NK-92 (cell line): ENCODE data around the gene CHI3L1.

ENCODE experiments used
- DNase-seq: peaks from one replicate; lab custom pipeline; 2025; ENCODE audit not compliant: unreplicated experiment; lab: John Stamatoyannopoulos, UW

Gene CHI3L1

DNA sequence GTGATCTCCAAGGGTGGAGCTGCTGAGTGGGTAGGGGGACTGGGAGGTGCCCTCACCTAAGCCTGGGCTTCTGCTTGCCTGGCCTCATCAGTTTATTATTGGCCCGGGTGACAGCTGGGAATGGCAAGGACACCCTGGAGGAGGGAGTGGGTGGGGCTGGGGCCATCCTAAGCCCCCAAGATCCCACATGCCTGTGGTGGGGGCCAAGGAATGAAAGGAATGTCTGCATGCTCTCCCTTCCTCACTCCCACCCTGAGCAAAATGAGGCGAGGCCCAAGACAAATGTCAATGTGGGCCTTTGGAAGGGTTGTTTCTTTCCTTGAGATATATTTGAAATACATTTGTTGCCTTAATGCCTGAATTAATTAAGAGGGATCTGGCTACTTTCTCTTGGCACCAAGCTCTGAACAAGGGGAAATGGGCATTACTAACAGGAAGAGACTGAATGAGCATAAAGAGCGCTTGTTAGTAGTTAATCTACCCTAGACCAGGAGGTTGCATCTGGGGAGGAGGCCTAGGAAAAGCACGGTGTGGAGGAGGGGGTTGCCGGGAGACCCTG lies 19.7 kb upstream of the CHI3L1 start:
- DNase-seq = no peak

DNA sequence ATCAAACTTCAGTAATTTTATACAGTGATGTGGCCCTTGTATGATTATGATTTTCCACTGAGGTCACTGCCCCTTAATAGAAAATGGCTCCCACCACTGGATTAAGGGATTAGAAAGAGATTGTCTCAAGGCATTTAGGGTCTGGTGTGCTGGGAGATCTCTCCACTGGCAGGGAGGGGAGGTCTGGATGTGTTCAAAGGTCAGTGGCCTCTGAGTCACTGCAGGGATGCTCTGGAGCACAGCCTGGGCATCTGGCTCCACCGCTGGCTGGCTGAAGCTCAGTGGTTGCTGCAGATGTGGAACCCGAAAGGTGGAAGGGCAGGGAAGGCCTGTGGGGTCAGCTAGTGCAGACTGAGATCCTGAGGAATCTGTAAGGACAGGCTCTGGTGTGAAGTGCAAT lies 18.3 kb upstream of the CHI3L1 start:
- DNase-seq = no peak

DNA sequence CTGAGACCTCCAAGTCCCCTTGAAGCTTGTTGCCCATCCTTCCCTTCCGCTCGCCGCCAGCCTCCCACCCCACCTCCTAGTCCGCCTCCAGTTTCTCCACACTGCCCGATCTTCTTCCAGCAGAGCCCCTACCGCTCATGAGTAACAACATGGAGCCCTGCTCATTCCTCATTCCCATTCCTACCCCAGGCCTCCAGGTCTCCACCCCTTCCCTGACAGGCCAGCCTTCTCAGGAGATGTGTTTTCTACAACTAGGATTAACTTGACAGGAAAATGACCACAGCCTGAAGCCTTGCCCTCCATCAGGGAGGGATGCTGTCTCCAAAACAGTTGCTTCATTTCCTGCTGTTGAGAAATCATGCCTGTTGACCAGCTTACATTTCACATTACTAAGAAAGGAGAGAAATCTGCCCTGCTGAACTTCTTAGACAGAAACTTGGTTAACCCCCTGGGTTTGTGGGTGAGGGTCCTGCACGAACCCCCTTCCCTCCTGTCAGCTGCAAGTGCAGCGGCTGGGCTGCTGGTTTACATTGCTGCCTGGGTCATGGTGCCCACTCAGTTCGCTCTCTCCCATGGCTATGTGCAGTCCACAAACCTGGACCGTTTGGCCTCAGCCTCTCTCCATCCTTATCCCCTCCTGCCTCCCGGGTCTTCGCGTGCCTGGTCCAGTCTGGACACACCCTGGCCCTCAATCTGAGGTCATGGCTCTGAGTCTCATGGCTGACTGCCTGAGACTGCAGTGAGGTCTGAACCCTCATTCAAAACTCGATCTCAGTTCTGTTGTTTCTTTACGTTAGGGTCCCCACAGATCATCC lies 16.1 kb upstream of the CHI3L1 start:
- no peak for DNase-seq

DNA sequence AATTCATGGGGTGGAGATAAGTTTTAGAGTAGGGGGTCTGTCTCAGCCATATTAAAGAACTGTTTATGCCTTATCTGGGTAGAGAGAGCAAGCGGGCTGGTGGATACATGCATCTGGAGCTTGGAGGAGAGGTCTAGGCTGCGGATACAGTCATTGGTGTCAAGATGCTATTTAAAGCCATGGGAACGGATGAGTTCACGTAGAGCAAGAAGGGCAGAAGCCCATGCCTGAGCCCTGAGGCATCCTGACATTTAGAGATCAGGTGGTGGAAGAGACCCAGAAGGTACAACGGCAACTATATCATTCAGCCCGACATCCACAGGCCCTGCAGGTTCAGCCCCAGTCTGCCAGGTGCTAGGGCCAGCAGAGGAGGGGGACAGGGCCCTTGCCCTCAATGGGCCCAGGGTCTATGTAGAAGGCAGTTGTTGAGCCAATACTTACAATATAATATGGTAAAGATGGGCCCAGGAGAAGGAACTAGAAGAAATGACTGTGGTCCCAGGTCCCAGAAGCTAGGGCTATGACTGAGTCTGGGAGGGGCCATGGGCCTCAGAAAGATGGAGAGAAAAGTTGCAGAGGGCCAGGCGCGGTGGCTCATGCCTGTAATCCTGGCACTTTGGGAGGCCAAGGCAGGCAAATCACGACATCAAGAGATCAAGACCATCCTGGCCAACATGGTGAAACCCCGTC lies 15.2 kb upstream of the CHI3L1 start:
- DNase-seq = no peak

DNA sequence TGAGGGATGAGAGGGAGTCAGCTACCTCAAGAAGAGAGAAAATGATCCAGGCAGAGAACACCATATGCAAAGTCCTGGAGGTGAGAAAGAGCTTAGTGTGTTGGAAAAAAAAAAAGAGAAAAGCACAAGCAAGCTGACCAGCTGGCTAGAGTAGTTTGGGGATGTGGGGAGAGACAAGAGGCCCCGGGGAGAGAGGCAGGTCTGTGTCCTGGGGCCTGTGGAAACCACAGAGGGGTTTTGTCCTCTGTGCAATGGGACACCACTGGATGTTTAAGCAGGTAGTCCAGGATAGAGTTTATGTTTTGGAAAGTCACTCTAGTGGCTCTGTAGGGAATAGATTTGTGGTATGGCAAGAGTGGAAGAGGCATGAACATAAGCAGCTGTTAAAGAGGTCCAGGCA lies 14.4 kb upstream of the CHI3L1 start:
- DNase-seq = no peak

DNA sequence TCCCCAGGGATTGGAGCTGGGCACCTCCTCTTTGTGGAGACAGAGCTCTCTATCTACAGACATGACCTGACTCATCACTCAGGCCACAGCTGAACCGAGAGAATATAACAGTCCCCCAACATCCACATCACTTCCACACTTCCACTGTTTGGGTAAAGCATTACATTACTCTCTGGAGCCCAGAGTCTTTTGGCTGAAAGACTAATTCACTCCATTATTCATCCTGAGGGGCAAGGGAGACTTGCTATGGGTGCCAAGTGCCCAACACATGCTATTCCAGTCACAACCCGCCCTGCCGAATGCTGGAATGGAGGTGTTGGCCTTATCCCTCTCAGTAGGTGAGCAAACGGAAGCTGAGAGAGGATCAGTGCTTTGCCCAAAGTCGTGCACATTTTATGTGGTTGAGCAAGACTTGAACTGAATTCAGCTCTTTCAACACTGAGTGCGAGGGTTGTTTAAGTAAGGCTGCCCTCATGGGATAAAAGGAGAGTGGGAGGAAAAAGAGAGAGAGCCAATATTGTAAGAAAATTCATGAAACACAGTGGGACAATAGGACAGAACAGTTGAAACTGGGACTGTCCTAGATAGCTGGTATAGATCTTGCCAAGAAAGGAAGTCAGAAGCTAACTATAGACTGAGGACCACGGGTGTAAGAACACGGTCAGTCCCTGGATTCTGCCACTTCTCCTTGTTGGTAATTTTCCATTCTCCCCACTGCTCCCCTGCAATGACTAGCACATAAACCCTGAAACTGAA lies 13.5 kb upstream of the CHI3L1 start:
- no peak for DNase-seq

DNA sequence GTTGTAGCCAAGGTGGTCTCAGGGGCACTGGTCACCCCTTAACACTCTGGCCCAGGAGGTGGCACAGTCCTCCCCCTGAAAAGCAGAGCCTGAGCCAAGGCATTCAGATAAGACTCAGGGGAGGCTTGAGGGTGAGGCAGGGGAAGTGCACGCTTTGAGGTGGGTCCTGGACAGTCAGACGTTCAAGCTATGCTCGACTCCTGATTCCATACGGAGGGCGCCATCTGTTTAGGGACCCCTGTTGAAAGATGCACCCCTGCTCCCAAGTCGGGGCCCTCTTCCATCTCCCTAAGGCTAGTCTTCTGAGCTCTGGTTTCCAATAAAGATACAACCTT lies 12.9 kb upstream of the CHI3L1 start:
- DNase-seq = no peak

DNA sequence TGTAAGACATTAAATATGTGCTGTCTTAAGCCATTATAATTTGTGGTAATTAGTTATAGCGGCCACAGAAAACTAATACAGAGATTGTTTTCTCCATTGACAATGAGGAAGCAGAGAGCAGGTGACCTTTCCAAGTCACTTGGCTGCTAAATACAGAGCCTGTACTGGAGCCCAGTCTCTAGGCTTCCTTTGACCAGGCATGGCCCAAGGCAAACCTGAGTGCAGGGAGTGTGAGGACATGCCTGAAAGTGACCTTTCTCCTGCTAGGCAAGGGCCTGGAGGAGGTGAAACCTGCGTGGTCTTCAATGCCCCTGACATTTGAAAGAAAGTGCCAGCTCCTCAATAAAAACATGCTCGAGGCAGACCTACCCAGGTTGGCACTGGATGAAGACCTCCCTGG lies 12.5 kb upstream of the CHI3L1 start:
- DNase-seq = no peak

DNA sequence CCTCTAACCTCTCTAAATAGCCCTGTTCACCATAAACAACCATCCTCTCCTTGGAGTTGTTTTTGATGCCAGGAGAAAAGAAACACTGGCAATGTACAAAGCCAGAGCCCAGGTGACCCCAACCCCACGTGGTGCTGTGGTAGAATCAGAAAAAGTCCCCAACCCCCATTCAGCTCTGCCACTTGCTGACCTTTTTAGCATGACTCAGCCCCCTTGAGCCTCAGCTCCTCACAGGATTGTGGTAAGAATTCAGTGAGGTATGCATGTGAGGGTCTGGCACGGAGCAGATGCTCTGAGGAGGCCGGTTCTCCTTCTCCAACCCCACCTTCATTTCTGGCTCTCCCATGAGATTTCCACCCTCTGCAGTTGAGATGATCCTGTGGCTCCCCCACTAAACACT lies 11.1 kb upstream of the CHI3L1 start:
- DNase-seq = no peak

DNA sequence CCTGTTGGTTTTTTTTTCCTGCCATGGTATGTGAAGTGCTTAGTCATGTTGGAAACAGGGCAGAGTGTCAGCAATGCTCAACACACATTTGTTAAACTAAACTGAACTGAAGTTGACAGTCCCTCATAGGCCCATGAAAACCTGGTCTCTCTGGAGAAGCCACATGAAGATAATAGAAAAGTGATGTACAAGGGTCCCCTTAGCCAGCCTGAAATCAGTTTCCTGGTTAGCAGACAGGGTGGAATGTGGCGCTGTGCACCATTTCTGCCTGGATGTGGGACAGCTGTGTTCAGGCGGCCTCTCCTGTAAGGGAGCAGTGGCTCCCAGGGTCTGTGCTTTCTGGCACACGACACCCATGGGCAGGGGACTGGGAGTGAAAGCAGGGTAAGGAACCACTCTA lies 9.9 kb upstream of the CHI3L1 start:
- DNase-seq = no peak

DNA sequence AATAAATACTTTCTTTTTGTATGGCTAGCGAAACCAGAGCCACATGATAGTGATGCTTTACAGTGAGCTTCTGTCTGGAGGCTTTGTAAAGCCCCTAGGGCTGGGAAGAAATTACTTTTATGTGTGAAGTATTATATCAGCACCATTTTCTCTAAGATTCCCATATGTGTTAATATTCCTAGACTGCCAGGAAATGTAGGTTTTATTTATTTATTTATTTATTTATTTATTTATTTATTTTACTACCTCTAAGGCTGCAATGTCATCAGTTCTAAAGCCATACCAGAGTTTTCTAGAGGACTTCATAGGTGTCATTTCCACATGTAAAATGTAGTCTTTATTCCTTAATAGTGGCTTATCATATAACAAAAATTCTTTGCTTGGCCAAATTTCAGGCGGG lies 4.4 kb upstream of the CHI3L1 start:
- no peak for DNase-seq

DNA sequence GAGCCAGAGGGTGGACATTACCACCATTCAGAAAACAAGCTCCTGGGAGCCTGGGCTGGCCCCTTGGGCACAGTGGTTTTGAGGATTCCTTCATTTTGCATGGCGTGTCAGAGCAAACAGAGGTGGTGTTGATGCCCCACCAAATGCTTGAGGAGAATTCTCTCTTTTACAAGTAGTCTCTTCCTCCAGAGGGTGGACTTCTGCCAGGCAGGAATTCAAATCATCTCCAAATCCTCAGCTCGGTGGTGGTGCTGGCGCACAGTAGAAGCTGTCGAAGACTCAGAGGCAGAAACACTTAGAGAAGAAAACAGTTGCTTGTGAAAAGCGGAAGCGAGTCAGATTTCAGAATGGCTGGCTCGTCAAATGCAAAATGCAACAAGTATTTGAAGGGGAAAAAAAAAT lies 3.4 kb upstream of the CHI3L1 start:
- no peak for DNase-seq

DNA sequence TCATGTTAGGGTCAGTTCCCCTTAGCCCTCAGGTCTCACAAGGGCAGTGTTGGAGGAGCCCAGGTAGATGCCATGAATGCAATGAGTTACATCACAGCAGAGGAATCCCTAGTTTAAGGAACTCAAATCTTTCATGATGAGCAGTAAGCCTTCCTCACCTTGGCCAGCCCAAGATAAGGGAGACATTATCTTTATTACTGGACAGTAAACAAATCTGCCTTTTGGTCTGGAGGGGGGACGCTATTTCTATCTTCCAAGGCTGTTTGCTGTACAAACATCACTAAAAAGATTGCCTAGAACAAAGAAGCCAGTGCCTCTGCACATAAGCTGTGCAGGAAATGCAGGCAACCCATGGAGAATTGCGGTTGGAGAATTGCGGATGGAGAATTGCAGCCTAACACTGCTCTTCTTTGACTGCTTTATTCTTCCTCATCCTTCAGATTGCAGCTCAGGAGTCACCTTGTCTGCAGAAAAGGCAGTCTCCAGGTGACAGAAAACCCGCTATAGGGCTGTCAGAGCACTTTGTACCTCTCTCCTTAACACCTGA lies 2.3 kb upstream of the CHI3L1 start:
- no peak for DNase-seq

DNA sequence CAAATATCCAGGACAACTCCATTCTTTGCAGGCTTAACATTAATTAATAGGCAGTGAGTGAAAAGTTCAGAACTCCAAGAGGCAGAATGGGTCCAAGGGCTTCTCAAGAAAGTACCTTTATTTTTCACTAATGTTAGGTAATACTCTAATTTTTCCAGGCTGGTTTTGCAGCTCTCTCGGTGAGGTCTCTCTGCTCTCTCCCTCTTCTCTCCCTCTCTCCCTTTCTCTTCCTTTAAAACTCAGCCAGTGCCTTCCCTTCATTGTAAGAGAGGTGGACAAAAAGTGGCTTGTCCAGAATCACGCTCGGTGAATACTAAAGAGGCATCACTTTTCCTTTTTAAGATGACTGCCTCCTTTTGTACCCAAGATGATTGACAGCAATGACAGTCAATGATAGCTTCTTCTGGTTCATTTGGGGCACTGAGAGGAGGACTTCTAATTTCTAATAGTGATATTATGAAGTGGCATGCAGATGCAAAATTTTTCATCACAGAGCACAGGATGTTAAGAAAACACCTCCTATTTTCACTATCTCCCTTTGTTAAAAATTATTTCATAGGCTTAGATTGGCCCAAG lies 1.3 kb upstream of the CHI3L1 start:
- DNase-seq = no peak

DNA sequence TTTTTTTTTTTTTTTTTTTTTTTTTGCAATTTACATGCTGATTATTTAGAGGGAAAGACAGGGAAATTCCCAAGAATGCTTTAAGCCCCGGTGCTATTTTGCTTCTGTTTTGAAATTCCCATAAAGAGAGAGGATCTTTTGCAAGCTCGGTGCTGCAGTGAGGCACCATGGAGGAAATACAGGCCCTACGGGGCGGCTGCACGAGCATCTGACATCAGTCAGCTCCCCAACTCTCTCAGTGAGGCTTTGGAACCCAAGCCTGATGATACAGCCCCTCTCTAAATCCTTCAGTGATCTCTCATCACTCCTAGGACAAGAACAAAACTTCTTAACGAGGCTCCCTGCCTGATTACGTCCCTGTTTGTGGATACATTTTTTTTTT lies 791 bp upstream of the CHI3L1 start:
- no peak for DNase-seq

DNA sequence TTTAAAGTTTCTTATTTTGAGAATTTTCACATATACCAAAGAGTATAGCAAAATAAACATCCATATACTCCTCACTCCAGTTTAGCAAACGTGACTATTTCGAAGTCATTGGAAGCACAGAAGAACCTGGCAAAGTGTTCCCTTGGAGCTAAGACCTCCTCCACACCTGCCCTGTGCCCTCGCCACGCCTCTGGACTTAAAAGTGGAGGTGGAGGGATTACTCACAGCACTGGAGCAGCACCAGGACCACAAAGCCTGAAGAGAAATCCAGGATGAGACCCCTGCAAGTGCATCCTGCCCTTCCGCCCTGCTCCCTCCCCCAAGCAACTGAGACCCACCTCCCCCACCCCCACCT lies 436 bp downstream of the CHI3L1 start:
- no peak for DNase-seq

DNA sequence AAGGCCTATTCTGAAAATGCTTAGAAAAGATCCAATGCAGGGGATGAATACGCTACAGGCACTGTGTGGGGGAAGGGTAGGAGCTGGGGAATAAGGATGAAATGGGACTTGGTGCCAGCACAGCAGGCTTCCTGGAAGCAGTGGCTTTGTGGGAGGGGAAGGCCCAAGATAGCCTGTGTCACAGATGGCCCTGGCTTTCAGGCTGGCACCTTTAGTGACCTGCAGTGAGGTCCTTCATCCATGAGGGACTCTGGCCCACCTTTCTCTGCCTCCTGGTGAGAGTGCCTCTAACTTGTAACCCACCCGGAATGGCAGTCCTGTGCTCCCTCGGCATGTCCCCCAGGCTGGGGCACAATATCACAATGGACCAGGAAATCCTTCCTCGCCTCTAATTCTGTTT lies 919 bp downstream of the CHI3L1 start:
- DNase-seq = no peak

DNA sequence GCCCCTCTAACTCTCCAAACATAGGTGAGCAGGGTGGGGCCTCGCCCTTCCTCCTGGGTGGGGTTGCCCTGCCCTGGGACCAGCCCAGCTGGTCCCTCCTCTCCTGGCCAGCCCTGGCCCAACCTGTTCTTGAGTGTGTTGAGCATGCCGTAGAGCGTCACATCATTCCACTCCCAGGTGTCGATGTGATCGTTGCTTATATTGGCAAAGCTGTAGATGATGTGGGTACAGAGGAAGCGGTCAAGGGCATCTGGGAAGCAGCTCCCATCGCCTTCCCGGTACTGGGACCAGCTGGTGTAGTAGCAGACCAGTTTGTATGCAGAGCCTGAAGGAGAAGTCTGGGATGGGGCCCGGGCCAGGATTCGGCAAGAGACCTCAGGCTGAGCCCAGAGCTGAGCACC lies 1.4 kb downstream of the CHI3L1 start:
- no peak for DNase-seq

DNA sequence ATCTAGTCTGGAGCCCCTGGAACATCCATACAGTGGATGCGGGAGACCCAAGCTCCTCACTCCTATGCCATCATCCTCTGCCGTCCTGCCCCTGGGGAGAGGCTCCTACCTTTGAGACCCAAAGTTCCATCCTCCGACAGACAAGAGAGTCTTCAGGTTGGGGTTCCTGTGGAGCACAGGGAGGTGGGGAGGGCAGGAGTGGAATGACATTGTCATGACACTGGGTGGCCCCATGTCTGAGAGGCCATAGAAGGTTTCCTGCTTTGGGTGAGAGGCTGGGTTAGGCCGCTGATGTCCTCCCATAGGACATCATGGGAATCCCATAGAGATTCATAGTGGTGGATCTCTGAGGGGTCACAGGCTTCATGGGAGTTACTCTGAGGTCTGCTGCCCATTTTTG lies 2.0 kb downstream of the CHI3L1 start:
- no peak for DNase-seq

DNA sequence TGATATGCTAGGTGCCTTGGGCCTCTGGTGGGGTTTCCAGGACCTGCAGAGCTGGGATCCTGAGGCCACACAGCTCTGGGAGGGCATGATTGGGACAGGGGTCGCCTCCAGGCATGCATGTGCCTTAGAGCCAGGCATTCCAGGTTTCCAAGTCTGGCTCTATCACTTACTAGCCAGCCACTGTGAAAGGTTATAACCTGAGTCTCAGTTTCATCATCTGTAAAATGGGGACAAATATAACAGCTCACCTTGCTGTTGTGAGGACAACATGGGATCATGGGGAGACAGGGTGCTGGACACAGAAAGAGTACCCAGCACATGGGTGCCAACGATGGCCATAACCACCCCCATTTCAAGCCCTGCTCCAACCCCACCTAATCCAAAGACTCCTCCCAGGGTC lies 2.7 kb downstream of the CHI3L1 start:
- DNase-seq = no peak

DNA sequence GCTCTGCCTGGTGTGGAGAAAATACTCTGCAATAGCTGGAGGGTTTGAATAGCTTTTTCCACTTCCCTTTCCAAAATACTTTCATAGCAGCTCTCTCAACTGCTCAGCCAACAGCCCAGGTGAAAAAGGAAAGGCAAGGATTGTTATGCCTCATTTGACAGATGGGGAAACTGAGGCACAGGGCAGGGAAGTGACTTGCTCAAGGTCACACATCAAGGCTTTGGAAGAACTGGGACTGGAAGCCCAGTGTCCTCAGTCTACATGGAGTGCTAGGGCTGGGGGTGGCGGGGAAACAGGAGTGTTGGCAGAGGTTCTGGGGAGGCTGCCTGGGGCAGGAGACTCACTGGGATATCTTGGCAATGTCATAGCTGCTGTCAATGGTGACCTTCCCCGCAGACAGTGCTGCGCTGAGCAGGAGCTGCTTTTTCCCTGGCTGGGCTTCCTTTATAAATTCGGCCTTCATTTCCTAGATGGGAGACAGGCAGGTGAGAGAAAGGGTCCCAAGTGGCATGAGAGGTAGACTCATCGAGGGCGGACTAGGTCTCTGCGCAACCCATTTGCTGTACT lies 4.0 kb downstream of the CHI3L1 start:
- DNase-seq = no peak
